ENCODE measurements around the gene PPM1K. TPM values are rescaled to one million over a fixed set of nuclear protein-coding genes. Genes with fewer than 3 reads are reported as not detected.
A peak's percentile ranks its signal among the peaks of the same experiment; 100 is the strongest.

PPM1K gene
- total RNA-seq, 1 experiment from 2014 or later = 19.8 TPM

DNA sequence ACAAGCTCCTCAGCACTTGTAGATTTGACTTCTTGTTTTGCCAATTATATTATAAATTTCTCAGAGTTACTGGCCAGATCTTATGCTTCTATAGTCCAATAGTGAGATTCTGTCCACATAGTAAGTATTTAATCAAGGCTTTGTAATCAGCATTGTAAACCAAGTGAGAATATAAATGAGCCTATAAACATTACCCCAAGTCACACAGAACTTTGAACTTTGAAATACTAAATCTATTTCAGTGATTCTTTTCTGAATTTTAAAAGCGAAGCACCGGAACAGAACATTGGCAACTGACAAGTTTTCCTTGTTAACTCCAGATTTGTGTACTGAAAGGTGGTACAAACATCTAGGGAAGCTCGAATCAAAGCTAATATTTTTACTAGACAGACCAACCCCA, 37.2 kb downstream of the PPM1K start:
- Histone ChIP-seq H3K36me3 (replicated peaks; ENCODE audit: control insufficient read depth, insufficient read depth, low read length) (no peaks in the 10 kb centered on the region), H3K4me3 (ENCODE audit: insufficient read depth, low read depth, low read length) (no peak overlapping the region), H3K27me3 (ENCODE audit: control insufficient read depth, insufficient read depth, low read length) (no peaks in the 10 kb centered on the region)
- DNase-seq = no peak

- no peak for DNase-seq
- H3K36me3 ChIP-seq (replicated peaks; ENCODE audit: control insufficient read depth, insufficient read depth, low read length) = no peaks in the 10 kb centered on the region
- no peaks in the 10 kb centered on the region for H3K27me3 ChIP-seq (ENCODE audit: control insufficient read depth, insufficient read depth, low read length)
- H3K4me3 ChIP-seq (ENCODE audit: insufficient read depth, low read depth, low read length) = no peak overlapping the region
Observed at GRCh38 chr4:88246600-88246999, 37.8 kb downstream of the PPM1K start.

DNA sequence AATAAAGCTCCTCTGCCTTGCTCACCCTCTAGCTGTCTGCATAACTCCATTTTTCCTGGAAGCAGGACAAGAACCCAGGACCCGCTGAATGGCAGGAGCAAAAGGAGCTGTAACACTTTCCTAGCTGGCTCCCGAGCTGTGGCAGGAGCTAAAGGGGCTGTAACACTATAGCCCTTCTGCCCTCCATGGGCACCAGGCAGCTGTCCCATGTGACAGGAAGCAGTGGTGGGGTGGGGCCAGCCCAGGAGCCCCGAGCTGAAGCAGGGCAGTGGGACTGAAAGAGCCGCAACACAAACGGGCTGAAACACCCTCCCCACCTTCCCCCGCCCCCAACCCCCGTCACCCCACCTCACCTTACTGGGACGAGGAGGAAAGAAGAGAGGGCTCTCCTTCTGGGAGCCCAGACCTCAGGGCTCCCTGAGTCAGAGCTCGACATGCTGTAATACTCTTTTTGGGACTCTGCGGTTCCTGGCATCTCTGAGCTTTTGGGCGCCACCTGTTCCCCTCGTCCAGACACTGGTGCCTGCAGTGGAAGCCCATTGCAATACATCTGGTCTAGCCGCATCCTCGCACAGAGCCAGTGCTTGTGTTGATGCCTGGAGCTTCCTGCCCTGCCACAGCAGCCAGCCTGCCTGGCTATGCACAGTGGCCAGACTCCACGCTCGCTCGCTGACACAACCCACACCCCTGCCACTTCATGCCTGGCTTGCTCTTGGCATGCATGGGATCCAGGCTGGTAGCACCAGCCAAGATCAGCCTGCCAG, 39.4 kb downstream of the PPM1K start:
- peak; percentile 30 for DNase-seq
- no peaks in the 10 kb centered on the region for H3K27me3 ChIP-seq (ENCODE audit: control insufficient read depth, insufficient read depth, low read length)
- no peaks in the 10 kb centered on the region for H3K36me3 ChIP-seq (replicated peaks; ENCODE audit: control insufficient read depth, insufficient read depth, low read length)
- H3K4me3 ChIP-seq (ENCODE audit: insufficient read depth, low read depth, low read length) = no peak overlapping the region

DNA sequence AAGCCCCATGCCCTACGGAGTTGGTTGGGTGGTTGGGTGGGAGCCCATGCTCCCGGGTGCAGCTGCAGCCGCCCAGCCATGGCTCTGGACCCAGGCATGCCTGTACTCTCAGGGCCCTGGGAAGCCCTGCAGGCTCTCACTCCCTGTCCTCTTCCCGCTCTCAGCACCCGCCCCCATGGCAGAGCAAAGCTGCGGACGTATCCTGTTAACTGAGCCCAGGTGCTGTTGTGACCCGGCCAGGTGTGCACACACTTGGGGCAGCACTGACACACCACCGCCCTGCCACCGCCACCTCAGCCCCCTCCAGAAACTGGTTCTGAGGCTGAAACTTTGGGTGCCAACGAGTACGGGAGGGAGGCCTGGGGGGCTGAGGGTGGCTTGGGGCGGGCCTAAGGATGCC, 40.3 kb downstream of the PPM1K start:
- Histone ChIP-seq H3K27me3 (ENCODE audit: control insufficient read depth, insufficient read depth, low read length) (no peaks in the 10 kb centered on the region), H3K36me3 (replicated peaks; ENCODE audit: control insufficient read depth, insufficient read depth, low read length) (no peaks in the 10 kb centered on the region), H3K4me3 (ENCODE audit: insufficient read depth, low read depth, low read length) (no peak overlapping the region)
- peak; percentile 12 for DNase-seq

DNA sequence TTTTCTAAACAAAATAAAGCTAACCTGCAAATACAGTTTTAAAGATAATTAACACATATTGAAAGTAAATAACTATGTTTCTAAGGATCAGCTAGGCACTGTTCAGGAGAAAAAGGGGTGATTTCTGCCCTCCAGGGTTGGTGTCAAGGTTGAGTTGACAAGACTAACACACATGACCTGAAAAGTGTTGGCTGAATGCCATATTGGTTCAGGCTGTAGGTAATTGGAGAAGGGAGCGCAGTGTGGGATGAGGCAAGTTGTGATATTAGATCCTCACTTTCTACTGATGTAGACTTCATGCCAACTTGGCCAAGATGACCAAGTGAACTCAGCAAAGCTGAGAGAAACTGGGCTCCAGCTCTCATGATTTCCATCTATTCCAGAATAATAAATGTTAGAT, 42.2 kb downstream of the PPM1K start:
- Histone ChIP-seq H3K27me3 (ENCODE audit: control insufficient read depth, insufficient read depth, low read length) (no peaks in the 10 kb centered on the region), H3K36me3 (replicated peaks; ENCODE audit: control insufficient read depth, insufficient read depth, low read length) (no peaks in the 10 kb centered on the region), H3K4me3 (ENCODE audit: insufficient read depth, low read depth, low read length) (no peak overlapping the region)
- no peak for DNase-seq

- no peaks in the 10 kb centered on the region for H3K27me3 ChIP-seq (ENCODE audit: control insufficient read depth, insufficient read depth, low read length)
- DNase-seq = no peak
- H3K4me3 ChIP-seq (ENCODE audit: insufficient read depth, low read depth, low read length) = no peak overlapping the region
Observed at GRCh38 chr4:88240297-88240714, 44.1 kb downstream of the PPM1K start.

GRCh38 chr4:88230969-88231771, 53.2 kb downstream of the PPM1K start:
- Histone ChIP-seq H3K36me3 (replicated peaks; ENCODE audit: control insufficient read depth, insufficient read depth, low read length) (no peaks in the 10 kb centered on the region), H3K27me3 (ENCODE audit: control insufficient read depth, insufficient read depth, low read length) (no peaks in the 10 kb centered on the region), H3K4me3 (ENCODE audit: insufficient read depth, low read depth, low read length) (no peak overlapping the region)
- DNase-seq = no peak

More at GRCh38 chr4:88240297-88240714, 44.1 kb downstream of the PPM1K start:
- no peaks in the 10 kb centered on the region for H3K36me3 ChIP-seq (replicated peaks; ENCODE audit: control insufficient read depth, insufficient read depth, low read length)

- no peak for DNase-seq
- Histone ChIP-seq H3K36me3 (replicated peaks; ENCODE audit: control insufficient read depth, insufficient read depth, low read length) (no peaks in the 10 kb centered on the region), H3K27me3 (ENCODE audit: control insufficient read depth, insufficient read depth, low read length) (no peaks in the 10 kb centered on the region), H3K4me3 (ENCODE audit: insufficient read depth, low read depth, low read length) (no peak overlapping the region)
Observed at GRCh38 chr4:88230461-88230891, 53.9 kb downstream of the PPM1K start.

DNA sequence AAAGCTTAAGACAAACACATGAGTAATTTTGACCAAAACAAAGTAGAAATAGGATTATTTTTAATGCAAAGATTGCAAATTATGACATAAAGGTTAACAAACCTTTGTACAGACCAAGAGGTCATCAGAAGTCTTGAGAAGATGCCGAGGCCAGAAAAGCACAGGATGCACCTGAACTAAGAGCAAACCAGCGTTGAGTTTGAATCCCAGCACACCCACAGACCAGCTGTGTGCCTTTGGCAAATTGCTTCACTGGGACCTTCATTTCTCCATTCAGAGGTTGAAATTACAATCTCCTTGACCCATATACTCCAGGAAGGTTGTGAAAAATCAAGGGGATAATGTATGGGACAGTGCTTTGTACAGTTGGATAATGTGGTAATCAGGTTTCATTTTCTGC, 56.6 kb downstream of the PPM1K start:
- Histone ChIP-seq H3K36me3 (replicated peaks; ENCODE audit: control insufficient read depth, insufficient read depth, low read length) (no peaks in the 10 kb centered on the region), H3K27me3 (ENCODE audit: control insufficient read depth, insufficient read depth, low read length) (no peaks in the 10 kb centered on the region), H3K4me3 (ENCODE audit: insufficient read depth, low read depth, low read length) (no peak overlapping the region)
- DNase-seq = no peak

- Histone ChIP-seq H3K36me3 (replicated peaks; ENCODE audit: control insufficient read depth, insufficient read depth, low read length) (no peaks in the 10 kb centered on the region), H3K4me3 (ENCODE audit: insufficient read depth, low read depth, low read length) (no peak overlapping the region), H3K27me3 (ENCODE audit: control insufficient read depth, insufficient read depth, low read length) (no peaks in the 10 kb centered on the region)
- no peak for DNase-seq
Observed at GRCh38 chr4:88226143-88226542, 58.2 kb downstream of the PPM1K start.

- H3K27me3 ChIP-seq (ENCODE audit: control insufficient read depth, insufficient read depth, low read length) = no peaks in the 10 kb centered on the region
- no peak for DNase-seq
- no peaks in the 10 kb centered on the region for H3K36me3 ChIP-seq (replicated peaks; ENCODE audit: control insufficient read depth, insufficient read depth, low read length)
- H3K4me3 ChIP-seq (ENCODE audit: insufficient read depth, low read depth, low read length) = no peak overlapping the region
Observed at GRCh38 chr4:88225232-88226105, 58.9 kb downstream of the PPM1K start.

- no peaks in the 10 kb centered on the region for H3K36me3 ChIP-seq (replicated peaks; ENCODE audit: control insufficient read depth, insufficient read depth, low read length)
- DNase-seq = no peak
- no peaks in the 10 kb centered on the region for H3K27me3 ChIP-seq (ENCODE audit: control insufficient read depth, insufficient read depth, low read length)
- H3K4me3 ChIP-seq (ENCODE audit: insufficient read depth, low read depth, low read length) = no peak overlapping the region
Observed at GRCh38 chr4:88223516-88223915, 60.8 kb downstream of the PPM1K start.

DNA sequence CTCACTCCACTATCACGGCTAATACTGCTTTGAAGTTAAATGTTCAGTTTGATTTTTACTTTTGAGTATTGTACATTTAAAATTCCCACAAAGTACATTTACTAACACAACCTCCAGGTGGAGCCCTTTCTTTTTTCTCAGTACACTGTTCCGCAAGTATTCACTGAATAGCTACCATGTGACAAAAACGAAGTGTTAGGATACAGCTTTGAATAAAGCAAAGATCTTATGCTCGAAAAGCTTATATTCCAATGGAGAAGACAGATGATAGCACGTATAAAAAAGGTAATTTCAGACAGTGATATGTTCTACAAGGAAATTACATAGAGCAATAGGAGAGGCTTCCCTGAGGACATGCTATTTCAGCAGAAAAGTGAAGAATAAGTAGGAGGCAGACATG, 65.3 kb downstream of the PPM1K start:
- DNase-seq = peak; percentile 27
- Histone ChIP-seq H3K27me3 (ENCODE audit: control insufficient read depth, insufficient read depth, low read length) (no peaks in the 10 kb centered on the region), H3K4me3 (ENCODE audit: insufficient read depth, low read depth, low read length) (no peak overlapping the region), H3K36me3 (replicated peaks; ENCODE audit: control insufficient read depth, insufficient read depth, low read length) (no peaks in the 10 kb centered on the region)

DNA sequence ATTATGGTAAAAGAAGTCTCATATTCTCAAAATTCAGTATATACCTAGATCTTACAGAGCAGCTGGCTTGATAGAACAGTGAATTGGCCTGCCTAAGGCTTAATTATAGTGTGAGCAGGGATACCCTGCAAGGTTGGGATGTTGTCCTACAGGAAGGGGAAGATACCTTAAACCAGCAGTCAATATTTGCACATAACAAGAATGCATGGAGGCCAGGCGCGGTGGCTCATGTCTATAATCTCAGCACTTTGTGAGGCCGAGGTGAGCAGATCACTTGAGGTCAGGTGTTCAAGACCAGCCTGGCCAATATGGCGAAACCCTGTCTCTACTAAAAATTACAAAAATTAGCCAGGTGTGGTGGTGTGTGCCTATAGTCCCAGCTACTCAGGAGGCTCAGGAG, 67.2 kb downstream of the PPM1K start:
- Histone ChIP-seq H3K4me3 (ENCODE audit: insufficient read depth, low read depth, low read length) (no peak overlapping the region), H3K27me3 (ENCODE audit: control insufficient read depth, insufficient read depth, low read length) (no peaks in the 10 kb centered on the region), H3K36me3 (replicated peaks; ENCODE audit: control insufficient read depth, insufficient read depth, low read length) (no peaks in the 10 kb centered on the region)
- no peak for DNase-seq

All from H7 (cell line).